Body of pancreas (tissue), 4 donors: Measurements from ENCODE around the gene DUS1L. TPM values are rescaled to one million over a fixed set of nuclear protein-coding genes. Genes with fewer than 3 reads are reported as not detected.
A peak's percentile ranks its signal among the peaks of the same experiment; 100 is the strongest.

Experiments used
- ATAC-seq: fragments of 150-250 bp; one replicate; pipeline ENCODE4 v1.9.1; 2016
- DNase-seq, 4 donors: peaks; one replicate each; pipeline ENCODE4 v3.0.0-alpha.2; 2019
- H3K27ac ChIP-seq, 4 donors: fragments of 200-600 bp; sonication (generic); 1 replicate in 3 of 4; 2 replicates in 1 of 4; pipeline versions ENCODE4 v1.5.1 to v1.6.1; 2016 to 2019; ENCODE audit warnings: mild to moderate bottlenecking in 1 of 4, mixed read lengths in 1 of 4, moderate library complexity in 1 of 4
- H3K27me3 ChIP-seq, 2 donors: fragments of 200-600 bp; sonication (generic); one replicate each; pipeline ENCODE4 v1.6.0; 2016; ENCODE audit warnings: mild to moderate bottlenecking in 1 of 2
- H3K36me3 ChIP-seq, 2 donors: fragments of 200-600 bp; sonication (generic); replicated peaks in 1 of 2; 2 replicates each; pipeline ENCODE4 v1.5.1; 2016; ENCODE audit warnings: low read depth in 2 of 2; ENCODE audit not compliant: insufficient read depth in 1 of 2
- H3K4me1 ChIP-seq: fragments of 200-600 bp; sonication (generic); one replicate; pipeline ENCODE4 v1.6.0; 2016
- H3K4me3 ChIP-seq, 2 donors: fragments of 200-600 bp; sonication (generic); 1 replicate in 1 of 2; 2 replicates in 1 of 2; pipeline ENCODE4 v1.5.1; 2016 to 2019
- H3K9me3 ChIP-seq, 3 donors: fragments of 200-600 bp; sonication (generic); 1 replicate in 2 of 3; 2 replicates in 1 of 3; pipeline ENCODE4 v1.5.1; 2016
- POLR2A ChIP-seq, 3 donors: fragments of 450-650 bp; IDR thresholded peaks; one replicate each; pipeline ENCODE4 v1.6.1; 2016; ENCODE audit warnings: antibody characterized with exemption in 3 of 3, mild to moderate bottlenecking in 2 of 3
- WGBS, 2 donors: methylation state at CpG; one replicate each; pipeline ENCODE4 v1.1.5; 2017; 5-methylcytosine and 5-hydroxymethylcytosine counted together
- intact Hi-C: fragments of 100-400 bp; cut with DNase I; formaldehyde crosslinking; loops from one replicate; pipeline ENCODE4 v1.15.1; 2023
- total RNA-seq, 2 donors: library from RNA; depleted of rRNA; stranded (reverse); fragments of >200 nt; gene quantifications; one replicate each; pipeline ENCODE4 v1.1.0, GENCODE V29; 2016
- TF ChIP-seq, protein P1 (sequence below), 7 experiments: fragments of 450-650 bp in 4 of 7; fragments of 200-600 bp in 3 of 7; sonication (generic) in 3 of 7; IDR thresholded peaks; one replicate each; pipeline ENCODE4 v1.5.1; 2016 to 2019; ENCODE audit warnings: antibody characterized with exemption in 7 of 7

The DUS1L gene
- total RNA-seq, 2 donors from 2014 or later = 76.0 to 128 TPM

- intact Hi-C loops = loop anchor here (2.0 kb wide), 1 partner anchor 56 kb away; no protein-coding TSS in a partner anchor
- 46 to 55% methylated on average over 13 to 19 of the region's 19 CpGs for WGBS, 2 donors
- Histone ChIP-seq H3K27ac (peak overlapping the region in 2 of 4 donors; percentile 13 to 27), H3K27me3 (no peaks in the 10 kb centered on the region), H3K4me3 (no peak overlapping the region), H3K4me1 (peaks cover 45% of the 10 kb centered on the region), H3K9me3 (no peaks in the 10 kb centered on the region), H3K36me3 (no peaks in the 10 kb centered on the region)
- peak in 2 of 4 donors; percentile 36 to 42 for DNase-seq
- ATAC-seq = no peak
- TF ChIP-seq POLR2A (IDR thresholded peaks at IDR 0.05) = no peak
- TF ChIP-seq, protein P1, sequence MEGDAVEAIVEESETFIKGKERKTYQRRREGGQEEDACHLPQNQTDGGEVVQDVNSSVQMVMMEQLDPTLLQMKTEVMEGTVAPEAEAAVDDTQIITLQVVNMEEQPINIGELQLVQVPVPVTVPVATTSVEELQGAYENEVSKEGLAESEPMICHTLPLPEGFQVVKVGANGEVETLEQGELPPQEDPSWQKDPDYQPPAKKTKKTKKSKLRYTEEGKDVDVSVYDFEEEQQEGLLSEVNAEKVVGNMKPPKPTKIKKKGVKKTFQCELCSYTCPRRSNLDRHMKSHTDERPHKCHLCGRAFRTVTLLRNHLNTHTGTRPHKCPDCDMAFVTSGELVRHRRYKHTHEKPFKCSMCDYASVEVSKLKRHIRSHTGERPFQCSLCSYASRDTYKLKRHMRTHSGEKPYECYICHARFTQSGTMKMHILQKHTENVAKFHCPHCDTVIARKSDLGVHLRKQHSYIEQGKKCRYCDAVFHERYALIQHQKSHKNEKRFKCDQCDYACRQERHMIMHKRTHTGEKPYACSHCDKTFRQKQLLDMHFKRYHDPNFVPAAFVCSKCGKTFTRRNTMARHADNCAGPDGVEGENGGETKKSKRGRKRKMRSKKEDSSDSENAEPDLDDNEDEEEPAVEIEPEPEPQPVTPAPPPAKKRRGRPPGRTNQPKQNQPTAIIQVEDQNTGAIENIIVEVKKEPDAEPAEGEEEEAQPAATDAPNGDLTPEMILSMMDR (IDR thresholded peaks at IDR 0.05) = no peak
These were observed 47.2 kb downstream of the DUS1L start for GRCh38 chr17:82018152-82018988.

DNA sequence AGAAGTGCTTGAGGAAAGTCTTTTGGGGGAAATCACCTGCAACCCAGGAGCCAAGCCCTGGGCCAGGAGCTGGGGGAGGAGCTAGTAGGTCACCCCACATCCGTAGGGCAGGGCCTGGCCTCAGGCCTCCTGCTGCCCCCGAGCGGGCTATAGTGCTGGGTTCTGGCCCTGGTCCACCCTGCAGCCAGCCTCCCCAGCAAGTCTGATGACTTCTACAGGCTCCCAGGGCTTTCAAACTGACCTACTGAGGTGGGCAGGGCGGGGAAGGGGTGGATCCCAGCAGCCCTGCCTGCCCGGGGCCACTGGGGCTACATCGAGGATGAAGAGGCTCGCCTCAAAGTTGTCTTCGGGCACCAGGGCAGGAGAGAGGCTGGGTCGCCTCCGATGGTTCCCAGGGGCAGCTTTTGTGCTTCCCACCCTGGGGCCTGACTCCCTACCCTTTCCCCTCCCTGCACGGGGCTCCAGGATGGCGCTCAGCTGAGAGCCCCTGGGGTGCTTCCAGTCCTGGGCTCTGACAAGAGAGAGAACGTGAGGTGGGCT, 47.9 kb downstream of the DUS1L start:
- Histone ChIP-seq H3K9me3 (no peaks in the 10 kb centered on the region), H3K36me3 (no peaks in the 10 kb centered on the region), H3K4me1 (peaks cover 45% of the 10 kb centered on the region), H3K27me3 (no peaks in the 10 kb centered on the region), H3K4me3 (no peak overlapping the region), H3K27ac (no peak overlapping the region)
- TF ChIP-seq, protein P1 (IDR thresholded peaks at IDR 0.05) = no peak
- no peak for TF ChIP-seq POLR2A (IDR thresholded peaks at IDR 0.05)
- DNase-seq (no peak), ATAC-seq (no peak)
- 75 to 81% methylated on average over 5 to 10 of the region's 13 CpGs for WGBS, 2 donors
- intact Hi-C loops = loop anchor here (2.0 kb wide), 1 partner anchor 55 kb away; no protein-coding TSS in a partner anchor

GRCh38 chr17:82016875-82017459, 48.6 kb downstream of the DUS1L start:
- ATAC-seq = no peak
- H3K27me3 ChIP-seq = no peaks in the 10 kb centered on the region
- WGBS, 2 donors = 85 to 87% methylated on average over 7 to 24 of the region's 24 CpGs
- no peak for DNase-seq
- no peaks in the 10 kb centered on the region for H3K36me3 ChIP-seq
- no peak overlapping the region for H3K4me3 ChIP-seq
- no peaks in the 10 kb centered on the region for H3K9me3 ChIP-seq
- intact Hi-C loops = no loop called here
- H3K27ac ChIP-seq = no peak overlapping the region
- peaks cover 40% of the 10 kb centered on the region for H3K4me1 ChIP-seq
- TF ChIP-seq, protein P1 (IDR thresholded peaks at IDR 0.05) = no peak

GRCh38 chr17:82016061-82016874, 49.3 kb downstream of the DUS1L start:
- TF ChIP-seq POLR2A (IDR thresholded peaks at IDR 0.05) = no peak
- TF ChIP-seq, protein P1 (IDR thresholded peaks at IDR 0.05) = no peak
- Histone ChIP-seq H3K27ac (no peak overlapping the region), H3K9me3 (no peaks in the 10 kb centered on the region), H3K27me3 (no peaks in the 10 kb centered on the region), H3K4me1 (peaks cover 33% of the 10 kb centered on the region), H3K4me3 (no peak overlapping the region), H3K36me3 (no peaks in the 10 kb centered on the region)
- intact Hi-C loops = no loop called here
- ATAC-seq (no peak), DNase-seq (no peak)
- 84 to 86% methylated on average over 12 to 25 of the region's 28 CpGs for WGBS, 2 donors
